Measurements from ENCODE around the gene CTRL. TPM values are rescaled to one million over a fixed set of nuclear protein-coding genes. Genes with fewer than 3 reads are reported as not detected.

CTRL gene
- total and polyA plus RNA-seq, 4 donors: 0.09 to 5.0 (median 0.30) TPM

DNA sequence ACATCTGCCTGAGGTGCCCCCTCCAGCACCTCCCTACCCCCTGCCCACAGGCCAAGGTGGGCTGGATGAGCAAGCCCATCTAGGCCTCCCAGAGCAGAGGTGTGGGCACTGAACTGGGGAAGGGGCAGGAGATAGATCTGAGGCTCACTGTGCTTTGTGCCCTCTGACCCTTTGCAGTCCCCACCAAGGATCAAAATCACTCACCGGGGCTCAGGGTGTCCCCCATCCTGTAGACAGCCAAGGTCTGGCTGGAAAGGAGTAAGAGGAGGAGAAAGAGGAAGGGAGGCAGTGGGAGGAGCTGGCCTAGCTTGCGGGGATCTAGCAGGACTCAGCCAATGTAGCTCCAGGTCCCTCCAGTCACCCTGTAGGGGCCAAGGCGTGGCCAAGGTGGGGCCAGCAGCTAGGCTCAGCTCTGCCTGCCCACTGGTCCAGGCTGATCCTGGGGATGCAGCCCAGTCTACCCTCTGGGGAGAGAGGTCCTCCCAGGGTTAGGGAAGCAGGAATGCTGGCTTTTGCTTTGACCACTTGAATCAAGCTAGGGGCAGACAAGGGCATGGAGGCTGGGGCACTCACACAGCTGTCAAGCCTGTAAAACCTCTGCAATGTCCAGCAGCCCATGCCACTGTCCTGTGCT, 35.0 kb upstream of the CTRL start (continued):
- TF ChIP-seq, protein P1, sequence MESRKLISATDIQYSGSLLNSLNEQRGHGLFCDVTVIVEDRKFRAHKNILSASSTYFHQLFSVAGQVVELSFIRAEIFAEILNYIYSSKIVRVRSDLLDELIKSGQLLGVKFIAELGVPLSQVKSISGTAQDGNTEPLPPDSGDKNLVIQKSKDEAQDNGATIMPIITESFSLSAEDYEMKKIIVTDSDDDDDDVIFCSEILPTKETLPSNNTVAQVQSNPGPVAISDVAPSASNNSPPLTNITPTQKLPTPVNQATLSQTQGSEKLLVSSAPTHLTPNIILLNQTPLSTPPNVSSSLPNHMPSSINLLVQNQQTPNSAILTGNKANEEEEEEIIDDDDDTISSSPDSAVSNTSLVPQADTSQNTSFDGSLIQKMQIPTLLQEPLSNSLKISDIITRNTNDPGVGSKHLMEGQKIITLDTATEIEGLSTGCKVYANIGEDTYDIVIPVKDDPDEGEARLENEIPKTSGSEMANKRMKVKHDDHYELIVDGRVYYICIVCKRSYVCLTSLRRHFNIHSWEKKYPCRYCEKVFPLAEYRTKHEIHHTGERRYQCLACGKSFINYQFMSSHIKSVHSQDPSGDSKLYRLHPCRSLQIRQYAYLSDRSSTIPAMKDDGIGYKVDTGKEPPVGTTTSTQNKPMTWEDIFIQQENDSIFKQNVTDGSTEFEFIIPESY (IDR thresholded peaks at IDR 0.05): no peak
- TF ChIP-seq JUND (IDR thresholded peaks at IDR 0.05) (no peak), SP1 (IDR thresholded peaks at IDR 0.05) (no peak), FOXA2 (IDR thresholded peaks at IDR 0.05) (no peak)
- TF ChIP-seq, protein P2, sequence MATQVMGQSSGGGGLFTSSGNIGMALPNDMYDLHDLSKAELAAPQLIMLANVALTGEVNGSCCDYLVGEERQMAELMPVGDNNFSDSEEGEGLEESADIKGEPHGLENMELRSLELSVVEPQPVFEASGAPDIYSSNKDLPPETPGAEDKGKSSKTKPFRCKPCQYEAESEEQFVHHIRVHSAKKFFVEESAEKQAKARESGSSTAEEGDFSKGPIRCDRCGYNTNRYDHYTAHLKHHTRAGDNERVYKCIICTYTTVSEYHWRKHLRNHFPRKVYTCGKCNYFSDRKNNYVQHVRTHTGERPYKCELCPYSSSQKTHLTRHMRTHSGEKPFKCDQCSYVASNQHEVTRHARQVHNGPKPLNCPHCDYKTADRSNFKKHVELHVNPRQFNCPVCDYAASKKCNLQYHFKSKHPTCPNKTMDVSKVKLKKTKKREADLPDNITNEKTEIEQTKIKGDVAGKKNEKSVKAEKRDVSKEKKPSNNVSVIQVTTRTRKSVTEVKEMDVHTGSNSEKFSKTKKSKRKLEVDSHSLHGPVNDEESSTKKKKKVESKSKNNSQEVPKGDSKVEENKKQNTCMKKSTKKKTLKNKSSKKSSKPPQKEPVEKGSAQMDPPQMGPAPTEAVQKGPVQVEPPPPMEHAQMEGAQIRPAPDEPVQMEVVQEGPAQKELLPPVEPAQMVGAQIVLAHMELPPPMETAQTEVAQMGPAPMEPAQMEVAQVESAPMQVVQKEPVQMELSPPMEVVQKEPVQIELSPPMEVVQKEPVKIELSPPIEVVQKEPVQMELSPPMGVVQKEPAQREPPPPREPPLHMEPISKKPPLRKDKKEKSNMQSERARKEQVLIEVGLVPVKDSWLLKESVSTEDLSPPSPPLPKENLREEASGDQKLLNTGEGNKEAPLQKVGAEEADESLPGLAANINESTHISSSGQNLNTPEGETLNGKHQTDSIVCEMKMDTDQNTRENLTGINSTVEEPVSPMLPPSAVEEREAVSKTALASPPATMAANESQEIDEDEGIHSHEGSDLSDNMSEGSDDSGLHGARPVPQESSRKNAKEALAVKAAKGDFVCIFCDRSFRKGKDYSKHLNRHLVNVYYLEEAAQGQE (IDR thresholded peaks at IDR 0.05): no peak

DNA sequence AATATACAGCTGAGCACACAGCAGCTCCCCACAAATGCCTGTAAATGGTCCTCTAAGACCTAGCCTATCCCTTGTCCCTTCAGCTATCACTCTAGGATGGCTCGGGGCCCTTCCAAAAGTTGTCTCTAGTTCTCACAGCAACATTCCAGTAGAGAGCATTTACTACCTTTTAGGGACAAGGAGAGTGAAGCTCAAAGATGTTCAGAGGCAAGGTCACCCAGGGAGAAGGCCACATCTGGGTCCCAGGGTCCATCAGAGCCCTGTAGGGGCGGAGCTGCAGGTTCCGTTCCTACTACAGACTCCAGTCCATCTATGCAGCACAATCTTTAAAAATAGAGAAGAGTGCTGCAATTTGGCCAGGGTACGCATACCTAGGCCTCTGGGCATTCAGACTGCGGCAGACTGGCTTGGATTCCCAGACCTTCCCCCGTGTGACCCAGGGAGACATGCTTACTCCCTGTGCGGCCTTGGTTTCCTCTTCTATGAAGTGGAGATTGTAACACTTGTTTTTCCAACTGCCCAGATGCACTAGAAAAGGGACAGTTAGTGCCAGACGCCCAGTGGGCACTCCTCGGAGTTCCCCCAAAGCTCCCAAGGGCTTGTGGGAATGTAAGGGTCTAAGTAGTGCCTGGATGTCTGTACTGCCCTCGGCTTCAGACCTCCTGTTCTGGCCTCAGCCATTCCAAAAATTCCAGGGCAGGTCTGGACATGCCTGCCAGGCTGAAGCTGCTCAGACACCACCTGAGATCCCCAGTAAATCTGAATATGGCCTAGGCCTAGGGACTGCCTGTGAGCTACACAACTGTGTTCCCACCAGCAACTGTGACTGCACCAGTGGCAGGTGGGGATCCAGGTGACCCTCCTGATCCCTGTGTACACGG, 34.2 kb upstream of the CTRL start:
- no peaks in the 10 kb centered on the region for H3K36me3 ChIP-seq (ENCODE audit: control insufficient read depth in 4 of 4, insufficient read depth in 3 of 4, low read depth in 1 of 4, low read length in 3 of 4)
- peaks cover 9 to 40% (median 24%) of the 10 kb centered on the region in 4 donors for H3K4me1 ChIP-seq (ENCODE audit: control insufficient read depth in 4 of 4, insufficient read depth in 4 of 4, low read length in 3 of 4)
- H3K4me3 ChIP-seq (ENCODE audit: low read depth in 1 of 3, low read length in 3 of 3): no peak overlapping the region
- no peaks in the 10 kb centered on the region for H3K27me3 ChIP-seq (ENCODE audit: control insufficient read depth in 4 of 4, insufficient read depth in 4 of 4, low read length in 3 of 4)
- 85% methylated on average over 11 of the region's 11 CpGs for WGBS
- no peak for DNase-seq (ENCODE audit: low spot score)
- H3K9ac ChIP-seq (ENCODE audit: low read depth in 1 of 2, low read length in 2 of 2): no peak overlapping the region
- TF ChIP-seq RAD21 (IDR thresholded peaks at IDR 0.05) (no peak), SP1 (IDR thresholded peaks at IDR 0.05) (no peak), HNF4G (IDR thresholded peaks at IDR 0.05) (no peak), NR2F2 (IDR thresholded peaks at IDR 0.05) (no peak), FOXA1 (IDR thresholded peaks at IDR 0.05) (no peak), TAF1 (conservative IDR thresholded peaks at IDR 0.05) (no peak), EGR1 (IDR thresholded peaks at IDR 0.05; ENCODE audit: low read depth in 2 of 2) (no peak), HNF4A (conservative IDR thresholded peaks at IDR 0.05) (no peak), GABPA (IDR thresholded peaks at IDR 0.05 in 1 of 2, conservative IDR thresholded peaks at IDR 0.05 in 1 of 2) (no peak), YY1 (IDR thresholded peaks at IDR 0.05) (no peak), JUND (IDR thresholded peaks at IDR 0.05) (no peak), RXRA (IDR thresholded peaks at IDR 0.05) (no peak), FOXA2 (IDR thresholded peaks at IDR 0.05) (no peak)
- TF ChIP-seq, protein P3, sequence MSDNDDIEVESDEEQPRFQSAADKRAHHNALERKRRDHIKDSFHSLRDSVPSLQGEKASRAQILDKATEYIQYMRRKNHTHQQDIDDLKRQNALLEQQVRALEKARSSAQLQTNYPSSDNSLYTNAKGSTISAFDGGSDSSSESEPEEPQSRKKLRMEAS (IDR thresholded peaks at IDR 0.05): no peak
- TF ChIP-seq, protein P1 (IDR thresholded peaks at IDR 0.05): no peak
- TF ChIP-seq, protein P4, sequence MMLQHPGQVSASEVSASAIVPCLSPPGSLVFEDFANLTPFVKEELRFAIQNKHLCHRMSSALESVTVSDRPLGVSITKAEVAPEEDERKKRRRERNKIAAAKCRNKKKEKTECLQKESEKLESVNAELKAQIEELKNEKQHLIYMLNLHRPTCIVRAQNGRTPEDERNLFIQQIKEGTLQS (IDR thresholded peaks at IDR 0.05): no peak
- TF ChIP-seq, protein P5, sequence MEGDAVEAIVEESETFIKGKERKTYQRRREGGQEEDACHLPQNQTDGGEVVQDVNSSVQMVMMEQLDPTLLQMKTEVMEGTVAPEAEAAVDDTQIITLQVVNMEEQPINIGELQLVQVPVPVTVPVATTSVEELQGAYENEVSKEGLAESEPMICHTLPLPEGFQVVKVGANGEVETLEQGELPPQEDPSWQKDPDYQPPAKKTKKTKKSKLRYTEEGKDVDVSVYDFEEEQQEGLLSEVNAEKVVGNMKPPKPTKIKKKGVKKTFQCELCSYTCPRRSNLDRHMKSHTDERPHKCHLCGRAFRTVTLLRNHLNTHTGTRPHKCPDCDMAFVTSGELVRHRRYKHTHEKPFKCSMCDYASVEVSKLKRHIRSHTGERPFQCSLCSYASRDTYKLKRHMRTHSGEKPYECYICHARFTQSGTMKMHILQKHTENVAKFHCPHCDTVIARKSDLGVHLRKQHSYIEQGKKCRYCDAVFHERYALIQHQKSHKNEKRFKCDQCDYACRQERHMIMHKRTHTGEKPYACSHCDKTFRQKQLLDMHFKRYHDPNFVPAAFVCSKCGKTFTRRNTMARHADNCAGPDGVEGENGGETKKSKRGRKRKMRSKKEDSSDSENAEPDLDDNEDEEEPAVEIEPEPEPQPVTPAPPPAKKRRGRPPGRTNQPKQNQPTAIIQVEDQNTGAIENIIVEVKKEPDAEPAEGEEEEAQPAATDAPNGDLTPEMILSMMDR (IDR thresholded peaks at IDR 0.05; ENCODE audit: low read depth, low read length, missing input control): no peak
- TF ChIP-seq, protein P2 (IDR thresholded peaks at IDR 0.05): no peak
- no peak overlapping the region for H3K27ac ChIP-seq (ENCODE audit: low read depth in 1 of 2, low read length in 2 of 2)
- no peaks in the 10 kb centered on the region for H3K9me3 ChIP-seq (ENCODE audit: control insufficient read depth in 4 of 4, low read length in 3 of 4)
